CD14-positive monocyte (primary cell): ENCODE data around the gene ZNF536. TPM values are rescaled to one million over a fixed set of nuclear protein-coding genes. Genes with fewer than 3 reads are reported as not detected.

Source experiments
- DNase-seq, 3 donors: peaks; one replicate each; pipeline ENCODE4 v3.0.0-alpha.2; 2011 to 2022
- H2AFZ ChIP-seq: 2 replicates; pipeline ENCODE4 v1.6.0; 2012; ENCODE audit warnings: mild to moderate bottlenecking, low read depth, low read length, inconsistent platforms; ENCODE audit not compliant: insufficient read depth, poor library complexity, severe bottlenecking
- H3K27ac ChIP-seq, 2 donors: 1 replicate in 1 of 2; 2 replicates in 1 of 2; pipeline ENCODE4 v1.5.1; 2012 to 2013; ENCODE audit warnings: low read length in 2 of 2, control low read depth in 1 of 2, inconsistent platforms in 1 of 2, low read depth in 1 of 2, mild to moderate bottlenecking in 1 of 2
- H3K27me3 ChIP-seq, 2 donors: one replicate each; pipeline versions ENCODE4 v1.6.0 to v1.6.1; 2011 to 2013; ENCODE audit warnings: low read length in 2 of 2; ENCODE audit not compliant: control insufficient read depth in 2 of 2, insufficient read depth in 2 of 2
- H3K36me3 ChIP-seq, 2 donors: replicated peaks in 1 of 2; 1 replicate in 1 of 2; 2 replicates in 1 of 2; pipeline versions ENCODE4 v1.5.1 to v1.6.1; 2012 to 2013; ENCODE audit warnings: low read length in 2 of 2, control low read depth in 1 of 2, inconsistent platforms in 1 of 2, mild to moderate bottlenecking in 1 of 2; ENCODE audit not compliant: insufficient read depth in 2 of 2, control insufficient read depth in 1 of 2
- H3K4me1 ChIP-seq, 2 donors: 1 replicate in 1 of 2; 2 replicates in 1 of 2; pipeline versions ENCODE4 v1.5.1 to v1.6.1; 2012 to 2013; ENCODE audit warnings: low read length in 2 of 2, control low read depth in 1 of 2, inconsistent platforms in 1 of 2, mild to moderate bottlenecking in 1 of 2, moderate library complexity in 1 of 2; ENCODE audit not compliant: insufficient read depth in 2 of 2, control insufficient read depth in 1 of 2
- H3K4me2 ChIP-seq: replicated peaks from 2 replicates; pipeline ENCODE3; 2012; ENCODE audit warnings: low read length, moderate library complexity, mild to moderate bottlenecking; ENCODE audit not compliant: poor library complexity, severe bottlenecking; ENCODE audit errors: extremely low read depth
- H3K4me3 ChIP-seq, 3 experiments: fragments of 200-600 bp in 1 of 3; sonication (generic) in 1 of 3; replicated peaks in 1 of 3; 1 replicate in 2 of 3; 2 replicates in 1 of 3; pipeline ENCODE4 v1.5.1; 2011 to 2013; ENCODE audit warnings: low read length in 3 of 3, mild to moderate bottlenecking in 3 of 3, control low read depth in 2 of 3, low read depth in 2 of 3, inconsistent platforms in 1 of 3, moderate library complexity in 1 of 3
- H3K79me2 ChIP-seq: 2 replicates; pipeline ENCODE4 v1.6.0; 2012; ENCODE audit warnings: mild to moderate bottlenecking, control low read depth, inconsistent platforms, low read length, moderate library complexity; ENCODE audit not compliant: insufficient read depth
- H3K9ac ChIP-seq: 2 replicates; pipeline ENCODE4 v1.6.0; 2017; ENCODE audit warnings: low read length, mild to moderate bottlenecking; ENCODE audit not compliant: insufficient read depth, poor library complexity, severe bottlenecking
- H3K9me3 ChIP-seq, 2 donors: replicated peaks in 1 of 2; 1 replicate in 1 of 2; 2 replicates in 1 of 2; pipeline versions ENCODE4 v1.5.1 to v1.6.1; 2012 to 2013; ENCODE audit warnings: low read length in 2 of 2, control low read depth in 1 of 2; ENCODE audit not compliant: control insufficient read depth in 1 of 2, insufficient read depth in 1 of 2
- H4K20me1 ChIP-seq: 2 replicates; pipeline ENCODE4 v1.6.0; 2012; ENCODE audit warnings: mild to moderate bottlenecking, low read length, control low read depth, moderate library complexity; ENCODE audit not compliant: insufficient read depth
- H3K27ac Mint-ChIP-seq, 7 donors: one replicate each; pipeline ENCODE4 v1.8.0; 2020; ENCODE audit warnings: mild to moderate bottlenecking in 7 of 7, mixed read lengths in 7 of 7, moderate library complexity in 6 of 7, inconsistent platforms in 2 of 7
- H3K27me3 Mint-ChIP-seq, 3 donors: one replicate each; pipeline ENCODE4 v1.8.0; 2021 to 2022; ENCODE audit warnings: low read depth in 3 of 3, mild to moderate bottlenecking in 3 of 3, mixed read lengths in 3 of 3, moderate library complexity in 3 of 3, inconsistent platforms in 1 of 3
- H3K36me3 Mint-ChIP-seq, 2 donors: one replicate each; pipeline ENCODE4 v1.8.0; 2020; ENCODE audit warnings: mixed read lengths in 2 of 2, inconsistent platforms in 1 of 2, mild to moderate bottlenecking in 1 of 2
- H3K4me1 Mint-ChIP-seq: one replicate; pipeline ENCODE4 v1.8.0; 2020; ENCODE audit warnings: mild to moderate bottlenecking, mixed read lengths
- H3K4me3 Mint-ChIP-seq, 2 donors: one replicate each; pipeline ENCODE4 v1.8.0; 2020; ENCODE audit warnings: mild to moderate bottlenecking in 2 of 2, mixed read lengths in 2 of 2, moderate library complexity in 1 of 2
- H3K9me3 Mint-ChIP-seq, 7 donors: one replicate each; pipeline ENCODE4 v1.8.0; 2020 to 2022; ENCODE audit warnings: mixed read lengths in 7 of 7, mild to moderate bottlenecking in 6 of 7, moderate library complexity in 6 of 7, inconsistent platforms in 2 of 7
- CTCF ChIP-seq: fragments of 200-600 bp; IDR thresholded peaks from one replicate; pipeline ENCODE4 v1.8.0; 2022; ENCODE audit warnings: antibody characterized with exemption, mild to moderate bottlenecking
- WGBS: methylation state at CpG from one replicate; pipeline ENCODE4 v1.1.5; 2013; ENCODE audit warnings: missing lambda C conversion rate; ENCODE audit not compliant: insufficient coverage; 5-methylcytosine and 5-hydroxymethylcytosine counted together
- intact Hi-C, 2 donors: fragments of 100-400 bp; cut with micrococcal nuclease; formaldehyde crosslinking; loops; one replicate each; pipeline versions ENCODE4 v1.15.0 to v1.15.1; 2023
- polyA plus RNA-seq, 3 donors: library from polyadenylated mRNA; depleted of rRNA in 1 of 3; unstranded in 2 of 3; stranded (reverse) in 1 of 3; fragments of 300-500 nt in 2 of 3; fragments of >200 nt in 1 of 3; fragmentation: Illumina TruSeq in 2 of 3; gene quantifications; 1 replicate in 2 of 3; 2 replicates in 1 of 3; pipeline ENCODE4 v1.2.3, GENCODE V29; 2012 to 2021

Gene ZNF536
- polyA plus RNA-seq, 3 donors, result not detected

GRCh38 chr19:30338041-30338456, 34.1 kb upstream of the ZNF536 start:
- H3K27ac ChIP-seq, result no peak overlapping the region
- H3K9me3 ChIP-seq, result no peaks in the 10 kb centered on the region
- intact Hi-C loops, result no loop called here
- no peaks in the 10 kb centered on the region for H3K4me1 ChIP-seq
- no peak for TF ChIP-seq CTCF
- 97% methylated on average over 3 of the region's 3 CpGs for WGBS
- H4K20me1 ChIP-seq, result no peaks in the 10 kb centered on the region
- no peak overlapping the region for H3K4me2 ChIP-seq
- Mint-ChIP-seq H3K9me3 (peaks cover 0 to 8% (median 1%) of the 10 kb centered on the region in 7 donors), H3K27me3 (peaks cover 0 to 3% (median 2%) of the 10 kb centered on the region in 3 donors), H3K4me3 (no peak overlapping the region), H3K36me3 (no peaks in the 10 kb centered on the region), H3K27ac (no peak overlapping the region), H3K4me1 (no peaks in the 10 kb centered on the region)
- H3K9ac ChIP-seq, result no peak overlapping the region
- no peaks in the 10 kb centered on the region for H3K36me3 ChIP-seq
- no peaks in the 10 kb centered on the region for H3K27me3 ChIP-seq
- no peak for DNase-seq
- H2AFZ ChIP-seq, result no peak overlapping the region
- no peak overlapping the region for H3K4me3 ChIP-seq
- no peaks in the 10 kb centered on the region for H3K79me2 ChIP-seq

- H3K36me3 ChIP-seq, result no peaks in the 10 kb centered on the region
- H3K27me3 Mint-ChIP-seq, result peaks cover 0 to 2% (median 2%) of the 10 kb centered on the region in 3 donors
- no peak overlapping the region for H2AFZ ChIP-seq
- no peaks in the 10 kb centered on the region for H3K27me3 ChIP-seq
- no peak for DNase-seq
- 89% methylated on average over 10 of the region's 12 CpGs for WGBS
- no peaks in the 10 kb centered on the region for H3K4me1 Mint-ChIP-seq
- no peak for TF ChIP-seq CTCF
- H4K20me1 ChIP-seq, result no peaks in the 10 kb centered on the region
- H3K36me3 Mint-ChIP-seq, result no peaks in the 10 kb centered on the region
- no peak overlapping the region for H3K27ac Mint-ChIP-seq
- H3K9me3 ChIP-seq, result no peaks in the 10 kb centered on the region
- H3K79me2 ChIP-seq, result no peaks in the 10 kb centered on the region
- intact Hi-C loops, result no loop called here
- H3K4me3 Mint-ChIP-seq, result no peak overlapping the region
- peaks cover 0 to 8% (median 1%) of the 10 kb centered on the region in 7 donors for H3K9me3 Mint-ChIP-seq
- no peak overlapping the region for H3K9ac ChIP-seq
- H3K4me1 ChIP-seq, result no peaks in the 10 kb centered on the region
- no peak overlapping the region for H3K4me3 ChIP-seq
- H3K27ac ChIP-seq, result no peak overlapping the region
- H3K4me2 ChIP-seq, result no peak overlapping the region
Measured at GRCh38 chr19:30338878-30339623, 33.1 kb upstream of the ZNF536 start.
